ENCODE data around the gene AADACL2.
"Not testable (repeated sequence)": the region's sequence is repeated elsewhere in the genome, so short reads cannot be mapped to it uniquely, and the experiment has no call there.

AADACL2 gene

GRCh38 chr3:151733613-151734012, at the start of gene AADACL2:
TSS of gene AADACL2 (plus strand) at chr3:151733927. CDS start at chr3:151734036, 109 bp downstream.
- no peak for DNase-seq

GRCh38 chr3:151684094-151684493, 49.6 kb upstream of the AADACL2 start:
- no peak for DNase-seq

- no peak for DNase-seq
Measured at GRCh38 chr3:151686257-151686656, 47.5 kb upstream of the AADACL2 start.

DNA sequence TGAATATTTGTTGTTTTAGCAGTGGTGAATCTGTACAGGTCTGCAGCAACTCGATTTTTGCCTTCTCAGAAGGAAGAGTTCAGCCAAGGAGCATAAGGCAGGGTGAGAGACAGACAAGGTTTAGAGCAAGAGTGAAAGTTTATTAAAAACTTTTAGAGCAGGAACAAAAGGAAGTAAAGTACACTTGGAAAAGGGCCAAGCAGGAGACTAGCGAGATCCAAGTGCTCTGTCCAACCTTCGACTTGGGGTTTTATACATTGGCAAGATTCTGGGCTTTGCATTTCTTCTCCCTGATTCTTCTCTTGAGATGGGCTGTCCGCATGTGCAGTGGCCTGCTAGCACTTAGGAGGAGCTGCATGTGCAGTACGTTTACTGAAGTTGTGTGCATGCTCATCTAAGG, 46.7 kb upstream of the AADACL2 start:
- no peak for DNase-seq

DNA sequence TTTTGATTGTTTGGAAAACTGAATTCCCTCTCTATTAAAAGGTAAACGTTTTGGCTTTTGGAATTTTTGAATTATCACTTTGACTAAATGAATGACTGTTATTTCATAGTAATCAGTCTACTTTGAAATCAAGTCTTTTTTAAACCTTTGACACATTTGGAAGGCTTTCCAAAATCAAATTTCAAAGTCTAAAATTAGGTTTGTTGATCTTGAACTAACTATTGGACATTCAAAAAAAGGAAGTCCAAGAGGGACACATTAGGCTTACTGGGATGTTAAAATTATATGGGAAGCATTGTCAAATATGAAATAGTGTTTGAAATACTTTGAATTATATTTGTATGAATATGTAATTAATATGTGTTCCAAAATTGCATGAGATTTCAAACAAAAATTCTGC, 45.2 kb upstream of the AADACL2 start:
- DNase-seq: no peak

GRCh38 chr3:151690645-151691044, 43.1 kb upstream of the AADACL2 start:
- no peak for DNase-seq

DNA sequence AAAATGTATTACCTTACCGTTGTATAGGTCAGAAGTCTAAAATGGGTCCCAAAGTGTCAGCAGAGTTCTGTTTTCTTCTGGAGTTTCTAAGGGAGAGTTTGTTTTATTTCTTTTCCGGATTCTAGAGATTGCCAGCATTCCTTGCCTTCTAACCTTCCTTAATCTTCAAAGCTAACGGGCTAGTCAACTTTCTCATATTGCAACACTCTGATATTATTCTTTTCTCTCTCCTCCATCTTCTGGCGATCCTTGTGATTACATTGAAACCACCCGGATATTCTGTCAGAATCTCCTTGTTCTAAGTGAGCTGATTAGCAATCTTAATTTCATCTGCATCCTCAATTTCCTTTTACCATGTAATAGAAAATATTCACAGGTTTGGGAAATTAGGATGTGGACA, 36.2 kb upstream of the AADACL2 start:
- DNase-seq: no peak

DNA sequence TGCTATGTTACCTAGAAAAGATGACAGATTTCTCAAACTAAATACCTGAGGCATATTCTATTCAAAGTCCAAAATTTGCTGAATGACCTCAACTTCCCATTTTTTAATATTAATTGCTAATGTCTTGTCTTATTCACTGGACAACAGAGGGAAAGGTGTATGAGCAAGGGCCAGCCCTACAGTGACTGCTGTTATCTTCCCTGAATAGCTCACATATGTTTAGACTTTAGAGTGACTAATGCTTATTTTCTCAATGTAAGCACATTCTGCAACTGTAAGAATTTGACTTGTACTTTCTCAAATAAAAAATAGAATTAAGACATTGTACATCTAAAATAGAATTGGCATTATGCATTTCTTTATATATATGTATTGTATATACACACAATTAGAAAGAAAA, 26.5 kb upstream of the AADACL2 start:
- no peak for DNase-seq

DNA sequence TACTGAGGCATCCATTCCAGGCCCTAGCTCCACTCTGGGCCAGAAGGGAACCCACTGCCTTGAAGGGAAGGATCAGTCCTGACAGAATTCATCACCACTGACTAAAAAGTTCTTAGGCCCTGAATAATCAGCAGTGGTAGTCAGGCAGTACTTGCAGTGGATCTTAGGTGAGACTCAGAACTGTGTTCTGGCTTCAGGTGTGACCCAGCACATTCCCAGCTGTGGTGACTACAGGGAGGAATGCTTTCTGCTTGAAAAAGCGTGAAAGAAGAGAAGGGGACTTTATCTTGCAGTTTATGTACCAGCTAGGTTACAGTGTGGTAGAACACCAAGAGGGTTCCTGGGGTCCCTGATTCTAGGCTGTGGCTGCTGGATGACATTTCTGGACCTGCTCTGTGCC, 24.9 kb upstream of the AADACL2 start:
- DNase-seq: no peak

GRCh38 chr3:151709847-151710246, 23.9 kb upstream of the AADACL2 start:
- DNase-seq: no peak

DNA sequence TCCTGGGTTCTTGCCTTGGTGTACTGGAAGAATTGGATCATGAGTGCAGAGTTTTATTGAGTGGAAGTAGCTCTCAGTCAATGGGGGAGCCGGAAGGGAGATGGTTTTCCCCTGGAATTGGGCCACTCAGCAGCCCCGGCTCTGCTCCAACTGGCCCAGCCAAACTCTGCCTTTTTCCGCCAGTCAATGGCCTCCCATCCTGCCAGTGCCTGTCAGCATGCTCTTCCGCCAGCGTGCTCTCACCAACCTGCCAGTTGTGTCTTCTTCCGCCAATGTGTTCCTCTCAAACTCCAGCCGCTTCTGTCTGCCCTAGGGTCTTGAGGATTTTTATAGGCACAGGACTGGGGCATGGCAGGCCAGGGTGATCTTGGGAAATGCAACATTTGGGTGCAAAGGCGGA, 12.4 kb upstream of the AADACL2 start:
- no peak for DNase-seq

DNA sequence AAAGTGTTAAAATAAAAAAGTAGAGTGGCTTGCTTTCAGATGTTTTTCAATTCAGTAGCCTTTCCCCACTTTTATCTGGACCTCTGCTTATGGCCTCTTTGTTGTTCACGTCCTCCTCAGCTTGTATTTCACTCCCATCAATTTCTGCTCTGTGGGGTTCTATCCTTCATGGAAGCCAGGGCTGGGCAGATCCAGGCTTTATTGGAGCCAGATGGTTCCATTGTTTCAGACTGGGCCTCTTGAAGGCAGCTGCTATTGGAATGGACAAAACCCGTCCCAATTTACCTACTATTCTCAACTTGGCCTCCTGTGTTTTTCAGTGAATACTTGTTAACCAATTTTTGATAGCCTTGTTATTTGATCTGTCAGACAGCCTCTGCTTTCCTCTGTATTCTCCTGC, 10.9 kb upstream of the AADACL2 start:
- DNase-seq: no peak

GRCh38 chr3:151724576-151725562, 8.9 kb upstream of the AADACL2 start:
- no peak for DNase-seq

DNA sequence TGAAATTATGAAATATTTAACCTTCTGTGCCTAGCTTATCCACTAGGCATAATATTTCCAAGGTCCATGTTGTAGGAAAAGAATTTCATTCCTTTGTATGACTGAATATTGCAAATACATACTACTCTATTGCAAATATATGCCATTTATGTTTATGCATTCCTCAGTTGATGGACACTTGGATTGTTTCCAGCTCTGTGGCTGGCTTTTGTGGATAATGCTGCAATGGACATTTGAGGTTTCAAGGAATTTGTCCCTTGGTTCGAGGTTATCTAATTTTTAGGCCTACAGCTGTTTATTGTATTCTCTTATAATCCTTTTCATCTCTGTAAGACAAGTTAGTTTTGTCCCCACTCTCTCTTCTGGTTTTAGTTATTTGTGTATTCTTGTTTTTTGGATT, 7.7 kb upstream of the AADACL2 start:
- no peak for DNase-seq

- DNase-seq: no peak
Measured at GRCh38 chr3:151732861-151733260, 866 bp upstream of the AADACL2 start.

- DNase-seq: no peak
Measured at GRCh38 chr3:151740581-151740980, 6.9 kb downstream of the AADACL2 start.

DNA sequence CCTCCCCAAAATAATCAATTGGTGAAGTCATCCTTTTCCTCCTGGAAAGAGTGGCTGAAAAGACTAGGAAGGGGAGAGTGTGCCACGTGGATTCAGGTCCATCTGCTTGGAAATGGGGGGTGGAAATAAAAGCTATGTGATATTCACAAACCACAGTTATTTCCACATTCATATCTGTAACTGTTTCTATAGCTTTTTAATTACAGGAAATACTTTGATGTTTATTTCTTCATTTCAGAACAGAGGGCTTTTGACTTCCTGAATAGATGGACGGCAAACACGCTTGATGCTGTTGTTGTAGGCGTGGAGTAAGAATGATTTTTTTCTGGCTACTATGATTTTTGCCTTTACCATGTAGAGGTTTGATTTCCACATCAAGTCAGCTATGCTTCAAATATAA, 10.1 kb downstream of the AADACL2 start:
- DNase-seq: no peak

GRCh38 chr3:151750181-151750580, 16.5 kb downstream of the AADACL2 start:
- DNase-seq: no peak

DNA sequence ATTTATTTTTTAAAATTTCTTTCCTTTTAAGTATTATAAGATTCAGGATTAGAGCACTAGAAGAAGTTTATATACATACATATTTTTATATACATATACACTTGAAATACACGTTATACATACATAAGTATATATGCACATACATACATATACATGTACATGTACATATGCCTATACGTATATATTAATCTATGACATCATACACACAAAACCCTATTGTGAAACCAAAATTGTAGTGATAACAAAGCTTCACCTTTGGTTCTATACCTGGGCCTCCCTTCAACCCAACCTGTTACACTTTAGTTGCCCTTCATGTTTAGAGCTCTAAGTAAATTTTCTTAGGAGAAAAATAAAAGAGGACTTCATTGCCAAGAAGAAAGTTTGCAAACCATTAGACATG, 17.0 kb downstream of the AADACL2 start:
- DNase-seq: no peak

- no peak for DNase-seq
Measured at GRCh38 chr3:151751161-151751560, 17.4 kb downstream of the AADACL2 start.

DNA sequence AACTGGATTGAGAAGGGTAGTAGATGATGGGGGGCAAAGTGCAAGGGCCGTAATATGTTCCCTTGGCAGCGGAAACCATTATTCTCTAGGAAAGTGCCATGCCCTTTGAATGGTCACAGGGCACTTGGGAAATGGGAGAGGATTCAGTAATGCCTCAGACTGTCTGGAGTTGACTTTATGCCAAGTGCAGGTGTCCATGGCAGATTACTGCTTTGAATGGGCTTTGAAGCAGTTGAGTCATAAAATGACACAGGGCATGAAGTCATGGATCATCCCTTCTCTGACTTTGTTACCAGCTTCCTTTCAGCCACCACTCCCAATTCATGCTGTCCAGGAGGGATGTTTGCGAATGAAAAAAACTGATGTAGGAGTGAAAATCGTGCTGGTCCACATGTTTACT, 20.1 kb downstream of the AADACL2 start:
- DNase-seq: no peak

DNA sequence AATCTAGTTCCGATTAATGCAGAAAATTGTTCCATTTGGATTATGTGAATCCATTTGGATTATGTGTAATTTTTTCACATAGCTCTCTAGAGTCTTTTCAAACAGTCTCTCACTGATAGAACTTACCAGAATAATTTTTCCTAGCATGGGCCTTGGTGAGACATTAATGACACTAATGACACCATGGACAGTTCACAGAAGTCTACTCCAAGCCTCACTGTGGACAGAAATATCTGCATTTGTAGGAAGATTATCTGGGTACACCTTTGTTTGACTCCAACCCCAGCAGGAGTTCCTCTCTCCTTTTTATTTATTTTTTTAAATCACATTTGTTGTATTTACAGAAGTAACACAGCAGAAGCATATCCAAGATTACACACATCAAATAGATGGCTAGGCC, 27.9 kb downstream of the AADACL2 start:
- no peak for DNase-seq

DNA sequence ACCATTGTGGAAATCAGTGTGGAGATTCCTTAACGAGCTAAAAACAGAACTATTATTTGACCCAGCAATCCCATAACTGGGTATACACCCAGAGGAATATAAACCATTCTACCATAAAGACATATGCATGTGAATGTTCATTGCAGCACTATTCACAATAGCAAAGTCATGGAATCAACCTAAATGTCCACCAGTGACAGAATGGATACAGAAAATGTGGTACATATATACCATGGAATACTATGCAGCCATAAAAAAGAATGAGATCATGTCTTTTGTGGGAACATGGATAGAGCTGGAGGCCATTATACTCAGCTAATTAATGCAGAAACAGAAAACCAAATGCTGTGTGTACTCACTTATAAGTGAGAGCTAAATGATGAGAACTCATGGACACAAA, 31.0 kb downstream of the AADACL2 start:
- DNase-seq: not testable (repeated sequence)

DNA sequence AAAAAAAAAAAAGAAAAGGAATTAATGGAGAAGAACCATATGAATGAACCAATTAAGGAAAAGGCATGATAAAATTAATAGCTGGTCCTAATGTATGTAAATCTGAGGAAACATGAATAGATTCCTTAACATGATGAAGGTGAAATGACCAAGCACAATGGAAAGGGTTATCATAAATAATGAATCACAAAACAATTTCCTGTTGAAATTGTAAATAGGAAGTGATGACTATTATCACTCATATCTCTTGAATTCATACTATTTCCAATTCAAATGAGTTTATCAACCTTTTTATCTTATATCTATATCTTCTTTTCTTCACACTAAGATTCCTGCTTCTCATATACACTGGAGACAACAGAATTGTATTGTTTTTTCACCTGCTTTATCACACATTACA, 32.0 kb downstream of the AADACL2 start:
- no peak for DNase-seq

DNA sequence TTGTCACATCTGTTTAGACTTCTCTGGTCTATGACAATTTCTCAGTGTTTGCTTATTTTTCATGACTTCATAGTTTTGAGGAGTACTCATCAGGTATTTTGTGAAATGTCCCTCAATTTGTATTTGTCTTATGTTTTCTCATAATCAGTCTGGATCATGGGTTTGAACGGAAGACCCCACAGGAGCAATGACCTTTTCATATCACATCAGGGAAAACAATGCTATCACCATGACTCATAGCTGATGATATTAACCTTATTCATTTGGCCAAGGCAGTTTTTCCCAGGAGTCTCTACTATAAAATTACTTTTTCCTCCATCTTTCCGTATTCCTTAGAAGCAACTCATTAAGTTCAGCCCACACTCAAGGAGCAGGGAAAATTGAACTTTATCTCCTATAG, 32.7 kb downstream of the AADACL2 start:
- no peak for DNase-seq
